Spleen (tissue), 11 donors: ENCODE results near the gene SSPN. TPM values are rescaled to one million over a fixed set of nuclear protein-coding genes. Genes with fewer than 3 reads are reported as not detected.

Experiments used
- DNase-seq: peaks from one replicate; pipeline ENCODE4 v3.0.0-alpha.2; 2020
- H3K27ac ChIP-seq, 8 donors: fragments of 200-600 bp; sonication (generic) in 7 of 8; 1 replicate in 4 of 8; 2 replicates in 4 of 8; pipeline versions ENCODE4 v1.5.0 to v1.8.0; 2016 to 2021; ENCODE audit warnings: inconsistent platforms in 4 of 8, mild to moderate bottlenecking in 4 of 8, moderate library complexity in 1 of 8
- H3K27me3 ChIP-seq, 7 donors: fragments of 200-600 bp; sonication (generic) in 6 of 7; replicated peaks in 1 of 7; 1 replicate in 4 of 7; 2 replicates in 3 of 7; pipeline versions ENCODE4 v1.5.0 to v1.8.0; 2016 to 2021; ENCODE audit warnings: inconsistent platforms in 3 of 7, mild to moderate bottlenecking in 1 of 7
- H3K36me3 ChIP-seq, 6 donors: fragments of 200-600 bp; sonication (generic) in 5 of 6; 1 replicate in 4 of 6; 2 replicates in 2 of 6; pipeline versions ENCODE4 v1.5.0 to v1.8.0; 2016 to 2021; ENCODE audit warnings: inconsistent platforms in 2 of 6
- H3K4me1 ChIP-seq, 6 donors: fragments of 200-600 bp; sonication (generic) in 5 of 6; 1 replicate in 3 of 6; 2 replicates in 3 of 6; pipeline versions ENCODE4 v1.5.0 to v1.8.0; 2016 to 2021; ENCODE audit warnings: inconsistent platforms in 3 of 6
- H3K4me3 ChIP-seq, 8 donors: fragments of 200-600 bp; sonication (generic) in 7 of 8; 1 replicate in 4 of 8; 2 replicates in 4 of 8; pipeline versions ENCODE4 v1.5.0 to v1.8.0; 2016 to 2021; ENCODE audit warnings: inconsistent platforms in 4 of 8, mild to moderate bottlenecking in 4 of 8, moderate library complexity in 2 of 8
- H3K9me3 ChIP-seq, 8 donors: fragments of 200-600 bp; sonication (generic) in 7 of 8; 1 replicate in 4 of 8; 2 replicates in 4 of 8; pipeline versions ENCODE4 v1.5.0 to v1.8.0; 2016 to 2021; ENCODE audit warnings: inconsistent platforms in 4 of 8
- POLR2A ChIP-seq, 3 donors: fragments of 450-650 bp; IDR thresholded peaks; one replicate each; pipeline ENCODE4 v1.5.1; 2017; ENCODE audit warnings: antibody characterized with exemption in 3 of 3, mild to moderate bottlenecking in 1 of 3
- POLR2AphosphoS5 ChIP-seq, 3 donors: sonication (generic); formaldehyde crosslinking; IDR thresholded peaks; one replicate each; pipeline ENCODE4 v1.5.1; 2017; ENCODE audit warnings: antibody characterized with exemption in 3 of 3
- WGBS, 5 donors: extraction: QIAGEN DNeasy Blood & Tissue Kit in 3 of 5; methylation state at CpG; one replicate each; pipeline versions ENCODE4 v1.1.5 to v1.1.7; 2013 to 2018; 5-methylcytosine and 5-hydroxymethylcytosine counted together
- intact Hi-C: fragments of 100-400 bp; cut with DNase I; formaldehyde crosslinking; loops from one replicate; pipeline ENCODE4 v1.15.0; 2023; ENCODE audit warnings: low total_unique reads
- polyA plus RNA-seq, 3 donors: library from polyadenylated mRNA; stranded (reverse); fragments of 200-250 nt; gene quantifications; one replicate each; pipeline ENCODE4 v1.2.1, GENCODE V29; 2013
- total RNA-seq, 7 donors: library from RNA; depleted of rRNA in 3 of 7; stranded (reverse); fragments of >200 nt in 3 of 7; fragmentation: NEBNext Ultra II Directional in 4 of 7; extraction: Animal tissue kit (Norgen Biotek cat#: 25700) in 4 of 7; gene quantifications; one replicate each; pipeline versions ENCODE4 v1.1.0 to v1.2.1, GENCODE V29; 2016 to 2021
- TF ChIP-seq, protein P1 (sequence below), 11 experiments: fragments of 200-600 bp in 7 of 11; fragments of 450-650 bp in 4 of 11; sonication (generic) in 4 of 11; IDR thresholded peaks in 8 of 11; conservative IDR thresholded peaks in 3 of 11; 1 replicate in 7 of 11; 2 replicates in 4 of 11; pipeline versions ENCODE4 v1.4.0 to v1.8.0; 2016 to 2021; ENCODE audit warnings: antibody characterized with exemption in 11 of 11, inconsistent platforms in 4 of 11, mild to moderate bottlenecking in 1 of 11
- donor health status: healthy with polysubstance abuse.
- donor health status: DM: no; HTN: no; CAD: no; lungs with moderate emphysema.
- donor health status: DM: no; HTN: no; CAD: no.
- donor health status: Bipolar disorder and iron deficiency.
- donor health status: healthy.
- donor health status: DM: no; HTN: no; CAD: no.
- donor health status: DM: yes; HTN: yes; CAD: no.

The SSPN gene
- total and polyA plus RNA-seq, 10 donors = 2.7 to 46.6 (median 10.6) TPM

DNA sequence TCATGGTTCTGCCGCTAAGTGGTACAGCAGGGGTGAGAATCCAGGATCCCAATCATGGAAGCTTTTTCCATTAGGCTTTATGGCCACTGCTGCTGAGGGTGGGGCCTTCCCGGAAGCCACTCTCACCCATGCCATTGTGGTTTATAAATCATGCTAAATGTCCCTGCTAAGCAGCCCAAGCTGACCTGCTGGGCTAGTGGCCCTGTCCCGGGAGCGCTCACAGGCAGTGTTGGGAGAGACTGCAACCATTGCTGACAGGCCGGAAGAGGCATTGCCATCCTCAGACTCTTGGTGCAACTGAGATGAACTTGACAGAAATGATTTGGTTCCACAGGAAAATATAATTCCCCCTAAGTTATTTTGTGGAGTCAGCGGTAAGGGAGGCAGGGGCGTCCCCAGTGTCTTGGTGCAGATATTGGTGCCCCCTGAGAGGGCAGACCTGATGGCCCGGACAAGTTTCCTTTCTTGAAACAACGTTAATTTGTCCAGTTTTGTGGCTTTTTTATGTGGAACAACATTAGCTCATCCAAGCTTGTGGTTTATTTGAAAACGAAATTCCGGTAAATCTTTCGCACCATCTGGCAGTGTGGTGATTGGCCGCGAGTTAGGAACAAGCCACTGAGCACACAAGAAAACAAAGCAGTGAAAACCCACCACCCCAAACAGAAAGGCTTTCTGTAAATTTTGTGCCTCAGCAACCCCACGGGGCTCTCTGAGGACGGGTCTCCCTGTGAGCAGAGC lies 82.3 kb downstream of the SSPN start:
- Histone ChIP-seq H3K27ac (no peak overlapping the region), H3K36me3 (no peaks in the 10 kb centered on the region), H3K4me3 (no peak overlapping the region), H3K9me3 (no peaks in the 10 kb centered on the region), H3K4me1 (peaks cover 13 to 51% (median 32%) of the 10 kb centered on the region in 6 donors), H3K27me3 (no peaks in the 10 kb centered on the region)
- TF ChIP-seq POLR2A (IDR thresholded peaks at IDR 0.05) (no peak), POLR2AphosphoS5 (IDR thresholded peaks at IDR 0.05) (no peak)
- TF ChIP-seq, protein P1, sequence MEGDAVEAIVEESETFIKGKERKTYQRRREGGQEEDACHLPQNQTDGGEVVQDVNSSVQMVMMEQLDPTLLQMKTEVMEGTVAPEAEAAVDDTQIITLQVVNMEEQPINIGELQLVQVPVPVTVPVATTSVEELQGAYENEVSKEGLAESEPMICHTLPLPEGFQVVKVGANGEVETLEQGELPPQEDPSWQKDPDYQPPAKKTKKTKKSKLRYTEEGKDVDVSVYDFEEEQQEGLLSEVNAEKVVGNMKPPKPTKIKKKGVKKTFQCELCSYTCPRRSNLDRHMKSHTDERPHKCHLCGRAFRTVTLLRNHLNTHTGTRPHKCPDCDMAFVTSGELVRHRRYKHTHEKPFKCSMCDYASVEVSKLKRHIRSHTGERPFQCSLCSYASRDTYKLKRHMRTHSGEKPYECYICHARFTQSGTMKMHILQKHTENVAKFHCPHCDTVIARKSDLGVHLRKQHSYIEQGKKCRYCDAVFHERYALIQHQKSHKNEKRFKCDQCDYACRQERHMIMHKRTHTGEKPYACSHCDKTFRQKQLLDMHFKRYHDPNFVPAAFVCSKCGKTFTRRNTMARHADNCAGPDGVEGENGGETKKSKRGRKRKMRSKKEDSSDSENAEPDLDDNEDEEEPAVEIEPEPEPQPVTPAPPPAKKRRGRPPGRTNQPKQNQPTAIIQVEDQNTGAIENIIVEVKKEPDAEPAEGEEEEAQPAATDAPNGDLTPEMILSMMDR (IDR thresholded peaks at IDR 0.05 in 8 of 11, conservative IDR thresholded peaks at IDR 0.05 in 3 of 11) = no peak
- DNase-seq = no peak
- WGBS, 5 donors = 50 to 78% (median 61%) methylated on average over 15 to 16 of the region's 16 CpGs
- intact Hi-C loops = no loop called here

DNA sequence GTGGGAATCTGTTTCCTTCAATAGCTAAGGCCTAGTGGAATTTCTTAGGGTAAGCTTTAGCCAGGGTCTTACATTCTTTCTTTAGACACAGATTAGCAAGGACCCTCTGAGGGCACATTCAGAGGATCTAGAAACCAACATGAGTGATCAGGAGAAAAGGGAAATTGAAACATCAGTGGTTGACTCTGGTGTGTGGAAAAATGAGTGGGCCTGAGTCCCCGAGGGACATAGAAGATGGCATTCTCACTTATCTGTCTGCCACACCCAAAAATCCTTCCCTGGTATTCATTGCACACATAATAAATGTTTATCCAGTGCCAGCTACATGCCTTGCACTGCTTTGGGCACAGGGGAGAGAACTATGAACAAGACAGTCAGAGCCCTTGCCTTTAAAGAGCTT lies 82.9 kb downstream of the SSPN start:
- WGBS, 5 donors = 33 to 58% (median 44%) methylated on average over 1 of the region's 1 CpG
- no peaks in the 10 kb centered on the region for H3K9me3 ChIP-seq
- H3K36me3 ChIP-seq = no peaks in the 10 kb centered on the region
- DNase-seq = no peak
- peaks cover 13 to 48% (median 32%) of the 10 kb centered on the region in 6 donors for H3K4me1 ChIP-seq
- no peak overlapping the region for H3K4me3 ChIP-seq
- no peaks in the 10 kb centered on the region for H3K27me3 ChIP-seq
- TF ChIP-seq POLR2A (IDR thresholded peaks at IDR 0.05) = no peak
- TF ChIP-seq, protein P1 (IDR thresholded peaks at IDR 0.05 in 8 of 11, conservative IDR thresholded peaks at IDR 0.05 in 3 of 11) = no peak
- TF ChIP-seq POLR2AphosphoS5 (IDR thresholded peaks at IDR 0.05) = no peak
- intact Hi-C loops = no loop called here
- H3K27ac ChIP-seq = no peak overlapping the region

DNA sequence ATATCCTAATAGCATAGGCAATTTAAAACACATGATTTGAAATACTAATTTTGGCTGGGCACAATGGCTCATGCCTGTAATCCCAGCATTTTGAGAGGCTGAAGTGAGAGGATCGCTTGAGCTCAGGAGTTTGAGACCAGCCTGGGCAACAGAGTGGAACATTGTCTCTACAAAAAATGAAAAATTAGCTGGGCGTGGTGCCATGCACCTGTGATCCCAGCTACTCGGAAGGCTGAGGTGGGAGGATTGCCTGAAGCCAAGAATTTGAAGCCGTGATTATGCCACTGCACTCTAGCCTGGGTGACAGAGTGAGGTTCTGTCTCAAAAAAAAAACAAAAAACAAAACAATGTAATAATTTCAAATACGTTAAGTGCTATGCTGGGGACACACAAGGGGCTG lies 83.3 kb downstream of the SSPN start:
- H3K4me3 ChIP-seq = no peak overlapping the region
- H3K27ac ChIP-seq = no peak overlapping the region
- TF ChIP-seq POLR2A (IDR thresholded peaks at IDR 0.05) = no peak
- TF ChIP-seq POLR2AphosphoS5 (IDR thresholded peaks at IDR 0.05) = no peak
- TF ChIP-seq, protein P1 (IDR thresholded peaks at IDR 0.05 in 8 of 11, conservative IDR thresholded peaks at IDR 0.05 in 3 of 11) = no peak
- H3K9me3 ChIP-seq = no peaks in the 10 kb centered on the region
- WGBS, 5 donors = 82 to 91% (median 86%) methylated on average over 5 of the region's 5 CpGs
- no peaks in the 10 kb centered on the region for H3K27me3 ChIP-seq
- intact Hi-C loops = no loop called here
- H3K36me3 ChIP-seq = no peaks in the 10 kb centered on the region
- H3K4me1 ChIP-seq = peaks cover 13 to 44% (median 32%) of the 10 kb centered on the region in 6 donors
- DNase-seq = no peak

DNA sequence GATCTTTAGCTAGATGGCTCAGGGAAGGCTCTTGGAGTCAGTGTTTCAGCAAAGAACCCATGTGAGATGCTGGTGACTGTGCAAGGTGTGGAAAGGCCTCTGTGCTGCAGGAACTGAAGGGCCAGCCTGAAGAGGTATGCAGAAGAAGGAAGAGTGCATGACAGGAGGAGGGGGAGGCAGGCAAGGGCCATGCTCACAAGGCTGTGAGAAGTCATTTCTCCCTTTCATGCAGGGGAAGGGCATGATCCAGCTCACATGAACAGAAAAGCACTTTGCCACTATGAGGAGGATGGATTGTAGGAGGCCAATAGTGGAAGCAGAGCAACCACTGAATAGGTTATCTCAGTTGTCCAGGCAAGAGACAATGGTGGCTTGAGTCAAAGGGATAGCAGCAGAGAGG lies 83.7 kb downstream of the SSPN start:
- H3K9me3 ChIP-seq = no peaks in the 10 kb centered on the region
- H3K4me1 ChIP-seq = peaks cover 13 to 39% (median 30%) of the 10 kb centered on the region in 6 donors
- H3K36me3 ChIP-seq = no peaks in the 10 kb centered on the region
- TF ChIP-seq POLR2A (IDR thresholded peaks at IDR 0.05) (no peak), POLR2AphosphoS5 (IDR thresholded peaks at IDR 0.05) (no peak)
- TF ChIP-seq, protein P1 (IDR thresholded peaks at IDR 0.05 in 8 of 11, conservative IDR thresholded peaks at IDR 0.05 in 3 of 11) = no peak
- H3K4me3 ChIP-seq = no peak overlapping the region
- intact Hi-C loops = no loop called here
- H3K27ac ChIP-seq = no peak overlapping the region
- no peaks in the 10 kb centered on the region for H3K27me3 ChIP-seq
- DNase-seq = no peak
